GM19452 (cell line): ENCODE data around the gene FAM83D.

Source experiments
- ATAC-seq: cut with Tn5 transposase; IDR thresholded peaks from one replicate; pipeline ENCODE4 v1.9.1; 2021; ENCODE audit not compliant: unreplicated experiment

The FAM83D gene

DNA sequence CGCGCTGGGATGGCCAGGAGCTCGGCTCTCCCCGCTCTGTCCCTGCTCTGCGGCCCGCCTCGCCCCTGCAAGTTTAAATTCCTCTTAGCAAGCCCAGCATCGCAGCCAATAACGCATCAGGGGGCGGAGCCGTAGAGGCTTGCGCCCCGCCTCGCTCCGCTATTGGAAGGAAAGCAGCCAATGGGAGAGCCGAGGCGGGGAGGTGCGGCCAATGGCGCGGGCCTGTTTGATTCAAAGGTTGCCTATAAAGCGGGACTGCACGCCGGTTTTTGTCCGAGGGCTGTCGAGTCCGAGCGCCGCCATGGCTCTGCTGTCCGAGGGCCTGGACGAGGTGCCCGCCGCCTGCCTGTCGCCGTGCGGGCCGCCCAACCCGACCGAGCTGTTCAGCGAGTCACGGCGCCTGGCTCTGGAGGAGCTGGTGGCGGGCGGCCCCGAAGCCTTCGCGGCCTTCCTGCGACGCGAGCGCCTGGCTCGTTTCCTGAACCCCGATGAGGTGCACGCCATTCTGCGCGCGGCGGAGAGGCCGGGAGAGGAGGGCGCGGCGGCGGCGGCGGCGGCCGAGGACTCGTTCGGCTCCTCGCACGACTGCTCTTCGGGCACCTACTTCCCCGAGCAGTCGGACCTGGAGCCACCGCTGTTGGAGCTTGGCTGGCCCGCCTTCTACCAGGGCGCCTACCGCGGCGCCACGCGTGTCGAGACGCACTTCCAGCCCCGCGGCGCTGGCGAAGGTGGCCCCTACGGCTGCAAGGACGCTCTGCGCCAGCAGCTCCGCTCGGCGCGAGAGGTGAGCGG lies at the start of gene FAM83D:
TSS of gene FAM83D (plus strand) at position 276 of the 792 bp plus-strand sequence. CDS start at position 302, 26 bp downstream.
- peak; percentile 95 for ATAC-seq

- ATAC-seq = no peak
Observed at GRCh38 chr20:38877483-38877882, 48.7 kb upstream of the FAM83D start.

- no peak for ATAC-seq
Observed at GRCh38 chr20:38878866-38879265, 47.4 kb upstream of the FAM83D start.

DNA sequence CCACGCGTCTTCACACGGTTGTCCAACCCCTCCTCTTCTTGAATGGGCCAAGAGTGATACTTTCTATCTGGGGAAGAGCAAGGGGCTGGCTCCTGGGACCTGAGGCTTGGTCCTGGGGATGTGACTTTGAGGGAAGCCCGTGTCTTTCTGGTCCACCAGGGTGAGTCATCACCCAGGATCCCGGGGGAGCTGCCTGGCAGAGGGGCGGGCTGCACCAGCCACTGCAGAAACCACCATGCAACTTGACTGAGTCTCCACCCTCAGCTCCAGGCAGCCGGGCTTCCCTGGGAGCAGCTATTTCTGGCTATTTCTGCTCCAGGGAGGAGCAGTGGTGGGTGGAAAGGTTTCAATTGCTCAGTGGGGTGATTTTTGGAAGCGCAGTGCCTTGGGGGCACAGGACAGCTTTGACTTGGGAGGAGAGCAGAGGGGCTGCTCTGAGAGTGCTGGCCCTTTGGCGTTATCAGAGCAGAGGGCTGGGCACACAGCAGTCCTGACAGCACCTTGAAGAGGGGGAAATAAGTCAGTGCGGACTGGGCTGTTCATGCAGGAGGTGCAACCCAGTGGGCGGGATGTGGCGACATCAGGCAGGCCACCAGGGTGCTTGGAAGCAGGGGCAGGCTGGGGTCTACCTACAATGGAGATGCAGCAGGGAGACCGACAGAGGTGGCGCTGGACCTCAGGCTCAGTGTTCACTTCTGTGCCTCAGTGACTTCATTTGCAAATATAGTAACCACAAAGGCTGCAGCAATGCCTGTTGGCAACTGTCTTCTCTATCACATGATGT lies 45.1 kb upstream of the FAM83D start:
- no peak for ATAC-seq

DNA sequence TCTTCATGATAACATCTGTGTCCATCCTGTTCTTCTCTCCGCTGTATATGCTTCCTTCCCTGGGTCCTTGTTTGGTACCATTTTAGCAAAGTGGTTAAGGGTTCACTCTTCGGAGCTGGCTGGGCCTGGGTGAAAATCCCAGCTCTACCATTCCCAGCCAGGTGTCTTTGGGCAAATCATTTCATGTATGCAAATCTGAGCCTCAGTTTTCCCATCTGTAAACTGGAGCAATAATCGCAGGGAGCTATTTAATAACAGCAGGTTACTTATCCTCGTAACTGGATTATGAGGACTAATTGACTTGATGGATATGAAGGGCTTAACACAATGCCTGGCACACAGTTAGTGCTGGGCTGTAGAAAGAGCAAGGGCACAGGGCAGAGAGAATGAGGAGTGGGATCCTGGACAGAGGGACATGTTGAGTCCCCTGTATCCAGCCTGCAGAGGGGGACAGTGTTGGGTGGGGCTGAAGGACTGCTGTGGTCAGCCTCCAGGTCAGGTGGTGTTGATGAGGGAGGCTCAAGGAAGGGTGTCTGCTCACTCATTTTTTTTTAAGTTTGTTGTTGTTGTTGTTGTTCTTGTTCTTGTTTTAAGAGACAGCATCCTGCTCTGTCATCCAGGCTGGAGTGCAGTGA lies 44.3 kb upstream of the FAM83D start:
- ATAC-seq = no peak

DNA sequence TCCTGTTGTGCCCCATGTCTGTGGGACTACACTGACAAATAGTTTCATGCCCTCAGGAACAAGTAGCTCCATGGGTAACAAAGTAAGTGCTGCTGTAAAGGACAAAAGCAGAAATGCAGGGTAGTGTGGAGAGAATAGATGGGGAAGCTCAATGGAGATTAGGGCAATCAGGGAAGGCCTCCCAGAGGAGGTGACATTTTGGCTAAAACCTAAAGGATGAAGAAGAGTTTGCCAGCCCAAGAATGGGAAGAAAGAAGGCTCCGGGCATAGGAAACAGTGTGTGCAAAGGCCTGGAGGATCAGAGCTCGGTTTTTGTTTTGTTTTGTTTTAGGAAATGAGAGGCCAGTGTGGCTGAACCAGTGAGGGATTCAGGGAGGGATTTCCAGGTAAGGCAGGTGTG lies 43.6 kb upstream of the FAM83D start:
- ATAC-seq = no peak

GRCh38 chr20:38883081-38883980 lies 42.9 kb upstream of the FAM83D start:
- no peak for ATAC-seq

GRCh38 chr20:38883981-38884733 lies 42.1 kb upstream of the FAM83D start:
- ATAC-seq = no peak

- ATAC-seq = no peak
Observed at GRCh38 chr20:38885357-38885756, 40.9 kb upstream of the FAM83D start.

DNA sequence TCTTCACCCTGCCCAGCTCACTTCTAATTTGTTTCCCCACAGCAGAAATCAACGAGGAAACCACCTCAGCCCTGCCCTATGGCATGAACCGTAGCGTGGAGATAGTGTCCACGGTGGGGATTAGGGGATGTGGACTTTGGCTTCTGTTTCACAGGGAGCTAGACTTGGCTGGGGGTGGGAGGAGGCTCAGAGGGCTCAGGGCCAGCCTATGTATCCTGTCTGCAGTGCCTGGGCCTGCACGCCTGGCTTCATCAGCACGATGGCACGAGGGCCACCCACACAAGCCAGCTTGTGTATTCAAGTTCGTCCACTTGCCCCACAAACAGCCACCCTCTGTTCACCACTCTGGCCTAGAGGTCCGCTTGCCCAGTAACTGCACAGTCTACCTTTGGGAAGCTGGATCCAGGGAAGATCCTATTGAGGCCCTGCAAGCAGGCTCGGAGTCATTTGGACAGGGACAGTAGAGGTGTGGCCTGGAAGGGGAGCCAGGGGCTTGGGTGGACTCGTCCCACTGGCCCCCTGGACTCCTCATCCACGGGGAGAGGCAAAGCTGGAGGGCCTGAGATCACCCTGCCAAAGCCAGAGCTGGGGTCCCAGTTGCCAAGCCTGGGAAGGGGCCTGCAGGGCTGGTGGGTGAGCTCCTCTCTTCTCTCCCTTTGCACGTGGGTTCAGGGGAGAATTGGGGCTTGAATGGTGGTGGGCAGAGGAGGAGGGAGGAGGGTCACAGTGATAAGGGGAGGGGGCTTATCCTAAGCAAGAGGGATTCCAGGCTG lies 38.0 kb upstream of the FAM83D start:
- no peak for ATAC-seq

- ATAC-seq = no peak
Observed at GRCh38 chr20:38889050-38889449, 37.2 kb upstream of the FAM83D start.

GRCh38 chr20:38889792-38890496 lies 36.3 kb upstream of the FAM83D start:
- ATAC-seq = no peak

DNA sequence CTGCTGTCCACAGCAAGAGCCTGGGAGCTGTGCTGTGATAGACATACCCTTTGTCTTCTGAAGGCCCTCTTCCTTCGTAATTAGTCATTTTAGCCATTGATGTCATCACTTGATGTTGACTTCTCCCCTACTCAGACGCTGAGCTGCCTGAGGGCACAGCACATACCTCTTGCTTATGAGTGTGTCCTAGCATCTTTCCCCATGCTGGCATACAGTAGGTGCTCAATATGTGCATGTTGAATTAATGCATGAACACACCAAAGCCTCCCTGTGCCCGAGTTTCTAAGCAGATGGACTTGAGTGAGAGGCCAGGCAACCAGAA lies 35.8 kb upstream of the FAM83D start:
- ATAC-seq = no peak

GRCh38 chr20:38892091-38892981 lies 33.9 kb upstream of the FAM83D start:
- ATAC-seq = peak; percentile 62

DNA sequence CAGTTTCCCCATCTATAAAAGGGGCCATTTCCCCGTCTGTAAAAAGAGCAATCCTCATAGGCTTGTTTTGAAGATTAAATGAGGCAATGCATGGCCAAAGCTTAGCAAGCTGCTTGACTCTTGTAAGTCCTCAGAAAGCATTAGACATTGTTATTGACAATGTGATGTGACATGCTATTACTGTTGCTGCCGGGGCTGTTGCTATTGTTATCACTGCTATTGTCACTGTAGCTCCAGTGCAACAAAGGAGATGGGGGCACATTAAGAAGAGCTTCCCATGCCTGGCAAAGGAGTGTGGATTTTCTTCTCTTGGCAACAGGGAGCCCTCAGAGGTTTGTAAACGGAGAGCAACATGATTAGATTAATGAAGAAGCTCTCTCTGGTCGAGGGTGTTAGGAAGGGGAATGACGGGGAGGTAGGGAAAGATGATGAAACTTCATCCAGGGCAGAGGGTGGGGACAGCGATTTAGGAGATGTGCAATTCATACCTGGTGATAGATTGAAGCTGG lies 33.1 kb upstream of the FAM83D start:
- no peak for ATAC-seq

DNA sequence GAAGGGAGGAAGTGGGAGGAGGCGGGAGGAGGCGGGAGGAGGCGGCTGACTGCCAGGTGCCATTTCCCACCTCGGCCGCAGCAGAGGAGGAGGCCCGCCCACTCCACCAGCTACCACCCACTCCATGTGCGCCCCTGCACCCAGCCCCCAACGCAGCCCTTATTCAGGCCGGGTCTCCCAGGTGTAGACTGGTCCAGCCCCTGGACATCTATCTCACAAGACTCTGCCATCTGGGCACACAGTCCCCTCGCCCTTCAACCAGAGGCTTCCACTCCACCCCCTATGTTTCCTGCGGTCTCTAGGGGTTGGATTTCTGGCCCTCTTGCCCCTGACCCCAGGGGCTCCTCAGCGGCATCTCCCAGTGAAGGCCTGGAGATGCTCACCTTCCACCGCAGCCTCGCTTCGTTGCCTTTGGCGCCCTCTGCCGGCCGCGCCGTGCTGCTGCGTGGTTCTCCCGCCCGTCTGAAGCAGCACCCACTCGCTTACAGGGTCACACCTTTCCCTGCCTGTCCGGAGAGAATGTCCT lies 32.6 kb upstream of the FAM83D start:
- ATAC-seq = peak; percentile 49

DNA sequence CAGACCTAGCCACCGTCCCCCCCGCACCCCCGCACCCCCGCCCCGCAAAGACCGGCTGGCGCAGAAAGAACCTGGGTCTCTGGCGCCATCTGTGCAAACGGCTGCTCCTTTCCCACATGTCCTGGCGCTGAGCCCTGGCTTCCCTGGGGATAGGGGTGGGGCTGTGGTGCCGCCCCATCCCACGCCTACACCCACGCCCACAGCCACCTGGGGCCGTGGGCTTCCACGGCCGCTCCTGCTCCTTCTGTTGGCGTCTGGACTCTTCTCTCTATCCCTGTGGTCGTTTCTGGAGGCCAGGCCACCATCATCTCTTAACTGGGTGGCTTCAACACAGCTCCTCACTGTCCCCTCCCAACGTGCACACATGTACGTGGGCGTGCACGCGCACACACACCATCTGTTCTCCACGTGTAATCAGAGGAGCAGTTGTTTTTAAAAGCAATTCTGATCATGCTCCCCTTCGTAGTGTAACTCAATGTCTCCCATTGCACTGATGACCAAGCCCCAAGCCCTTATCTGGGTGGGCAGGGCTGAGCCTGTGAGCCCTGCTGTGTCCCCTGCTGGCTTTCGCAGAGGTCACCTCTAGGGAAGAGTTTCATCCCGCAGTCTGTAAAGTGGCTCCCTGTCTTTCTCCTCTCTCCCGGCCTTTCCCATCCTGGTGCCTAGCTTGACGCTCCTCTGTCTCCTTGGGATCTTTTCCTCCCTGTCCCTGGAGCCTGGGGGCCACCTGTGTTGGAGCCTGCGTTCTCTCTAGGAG lies 31.9 kb upstream of the FAM83D start:
- ATAC-seq = no peak
